Activated T-cell treated with anti-CD3 and anti-CD28 coated beads, Interleukin-2, amount 50 U/mL, for 72 hours (primary cell): ENCODE data around the gene WNK4. TPM values are rescaled to one million over a fixed set of nuclear protein-coding genes. Genes with fewer than 3 reads are reported as not detected.

Experiments
- ATAC-seq, 2 donors: fragments of 150-1000 bp; cut with Tn5 transposase; replicated peaks in 1 of 2; 2 replicates each; pipeline ENCODE4 v1.10.0; 2021; ENCODE audit warnings: moderate library complexity in 2 of 2, mild to moderate bottlenecking in 1 of 2
- DNase-seq, 2 donors: peaks; one replicate each; pipeline ENCODE4 v3.0.0; 2021 to 2022; ENCODE audit warnings: mixed read lengths in 1 of 2
- H3K27ac Mint-ChIP-seq: one replicate; pipeline ENCODE4 v1.8.0; 2022; ENCODE audit warnings: mild to moderate bottlenecking, moderate library complexity, mixed read lengths
- H3K27me3 Mint-ChIP-seq: one replicate; pipeline ENCODE4 v1.8.0; 2022; ENCODE audit warnings: low read depth, mixed read lengths
- H3K36me3 Mint-ChIP-seq, 2 donors: one replicate each; pipeline ENCODE4 v1.8.0; 2022; ENCODE audit warnings: mixed read lengths in 2 of 2, mild to moderate bottlenecking in 1 of 2; ENCODE audit not compliant: insufficient read depth in 2 of 2
- H3K4me1 Mint-ChIP-seq: one replicate; pipeline ENCODE4 v1.8.0; 2022; ENCODE audit warnings: low read depth, mixed read lengths
- H3K4me3 Mint-ChIP-seq, 2 donors: one replicate each; pipeline ENCODE4 v1.8.0; 2022; ENCODE audit warnings: mild to moderate bottlenecking in 2 of 2, mixed read lengths in 2 of 2, moderate library complexity in 2 of 2
- H3K9me3 Mint-ChIP-seq, 2 donors: one replicate each; pipeline ENCODE4 v1.8.0; 2022; ENCODE audit warnings: mixed read lengths in 2 of 2
- total RNA-seq, 2 donors: library from RNA; stranded (reverse); gene quantifications; one replicate each; pipeline ENCODE4 v1.2.3, GENCODE V29; 2022

The WNK4 gene
- total RNA-seq, 2 donors from 2014 or later, result 1.0 to 1.1 TPM

GRCh38 chr17:42779304-42779935, 990 bp upstream of the WNK4 start:
- DNase-seq (no peak), ATAC-seq (no peak)
- Mint-ChIP-seq H3K27ac (no peak overlapping the region), H3K9me3 (no peaks in the 10 kb centered on the region), H3K4me1 (peaks cover 28% of the 10 kb centered on the region), H3K36me3 (peaks cover 1 to 8% of the 10 kb centered on the region in 2 donors), H3K4me3 (peak overlapping the region in 1 of 2 donors; percentile 18), H3K27me3 (peaks cover 28% of the 10 kb centered on the region)

- Mint-ChIP-seq H3K27me3 (peaks cover 45% of the 10 kb centered on the region), H3K4me3 (no peak overlapping the region), H3K9me3 (no peaks in the 10 kb centered on the region), H3K27ac (no peak overlapping the region), H3K4me1 (peaks cover 38% of the 10 kb centered on the region), H3K36me3 (peaks cover 3% of the 10 kb centered on the region in 2 donors)
- DNase-seq (no peak), ATAC-seq (no peak)
These were observed 635 bp downstream of the WNK4 start for GRCh38 chr17:42780851-42781638.

- H3K27ac Mint-ChIP-seq, result no peak overlapping the region
- no peak overlapping the region for H3K4me3 Mint-ChIP-seq
- H3K9me3 Mint-ChIP-seq, result no peaks in the 10 kb centered on the region
- DNase-seq (no peak), ATAC-seq (no peak)
- H3K27me3 Mint-ChIP-seq, result peaks cover 50% of the 10 kb centered on the region
- peaks cover 0 to 2% of the 10 kb centered on the region in 2 donors for H3K36me3 Mint-ChIP-seq
- peaks cover 38% of the 10 kb centered on the region for H3K4me1 Mint-ChIP-seq
These were observed 1.3 kb downstream of the WNK4 start for GRCh38 chr17:42781639-42782165.

GRCh38 chr17:42782166-42783061, 2.0 kb downstream of the WNK4 start:
- Mint-ChIP-seq H3K9me3 (no peaks in the 10 kb centered on the region), H3K27me3 (peaks cover 57% of the 10 kb centered on the region), H3K27ac (no peak overlapping the region), H3K4me1 (peaks cover 38% of the 10 kb centered on the region), H3K4me3 (no peak overlapping the region), H3K36me3 (peaks cover 0 to 2% of the 10 kb centered on the region in 2 donors)
- DNase-seq (no peak), ATAC-seq (no peak)

GRCh38 chr17:42783062-42783790, 2.8 kb downstream of the WNK4 start:
- Mint-ChIP-seq H3K27me3 (peaks cover 65% of the 10 kb centered on the region), H3K36me3 (peaks cover 0 to 2% of the 10 kb centered on the region in 2 donors), H3K9me3 (no peaks in the 10 kb centered on the region), H3K4me3 (no peak overlapping the region), H3K27ac (no peak overlapping the region), H3K4me1 (peaks cover 38% of the 10 kb centered on the region)
- no peak for ATAC-seq
- no peak for DNase-seq

- no peak for DNase-seq
- Mint-ChIP-seq H3K9me3 (no peaks in the 10 kb centered on the region), H3K4me1 (peaks cover 38% of the 10 kb centered on the region), H3K27me3 (peaks cover 70% of the 10 kb centered on the region), H3K4me3 (no peak overlapping the region), H3K36me3 (peaks cover 0 to 2% of the 10 kb centered on the region in 2 donors), H3K27ac (no peak overlapping the region)
- no peak for ATAC-seq
These were observed 3.4 kb downstream of the WNK4 start for GRCh38 chr17:42783791-42784138.

- H3K27me3 Mint-ChIP-seq, result peaks cover 75% of the 10 kb centered on the region
- peak overlapping the region in 1 of 2 donors; percentile 19 for H3K4me3 Mint-ChIP-seq
- ATAC-seq (peak in 1 of 2 donors; percentile 10), DNase-seq (no peak)
- peaks cover 36% of the 10 kb centered on the region for H3K4me1 Mint-ChIP-seq
- H3K27ac Mint-ChIP-seq, result no peak overlapping the region
- H3K9me3 Mint-ChIP-seq, result no peaks in the 10 kb centered on the region
- peaks cover 0 to 2% of the 10 kb centered on the region in 2 donors for H3K36me3 Mint-ChIP-seq
These were observed 4.0 kb downstream of the WNK4 start for GRCh38 chr17:42784409-42784808.

GRCh38 chr17:42784811-42785592, 4.6 kb downstream of the WNK4 start:
- peaks cover 78% of the 10 kb centered on the region for H3K27me3 Mint-ChIP-seq
- H3K4me3 Mint-ChIP-seq, result peak overlapping the region in 1 of 2 donors; percentile 19
- no peak overlapping the region for H3K27ac Mint-ChIP-seq
- DNase-seq, result no peak
- H3K36me3 Mint-ChIP-seq, result peaks cover 0 to 2% of the 10 kb centered on the region in 2 donors
- peaks cover 31% of the 10 kb centered on the region for H3K4me1 Mint-ChIP-seq
- peak; percentile 36 to 38 for ATAC-seq
- no peaks in the 10 kb centered on the region for H3K9me3 Mint-ChIP-seq

- H3K27ac Mint-ChIP-seq, result no peak overlapping the region
- H3K4me1 Mint-ChIP-seq, result peaks cover 23% of the 10 kb centered on the region
- H3K9me3 Mint-ChIP-seq, result no peaks in the 10 kb centered on the region
- H3K4me3 Mint-ChIP-seq, result no peak overlapping the region
- peaks cover 0 to 2% of the 10 kb centered on the region in 2 donors for H3K36me3 Mint-ChIP-seq
- DNase-seq (no peak), ATAC-seq (no peak)
- peaks cover 74% of the 10 kb centered on the region for H3K27me3 Mint-ChIP-seq
These were observed 6.9 kb downstream of the WNK4 start for GRCh38 chr17:42787266-42787665.

- Mint-ChIP-seq H3K4me3 (no peak overlapping the region), H3K36me3 (no peaks in the 10 kb centered on the region), H3K27me3 (peaks cover 31% of the 10 kb centered on the region), H3K9me3 (no peaks in the 10 kb centered on the region), H3K4me1 (peaks cover 8% of the 10 kb centered on the region), H3K27ac (no peak overlapping the region)
- no peak for ATAC-seq
- DNase-seq, result no peak
These were observed 11.5 kb downstream of the WNK4 start for GRCh38 chr17:42791948-42792347.

- no peak for DNase-seq
- H3K36me3 Mint-ChIP-seq, result no peaks in the 10 kb centered on the region
- peaks cover 12% of the 10 kb centered on the region for H3K4me1 Mint-ChIP-seq
- H3K9me3 Mint-ChIP-seq, result no peaks in the 10 kb centered on the region
- no peak for ATAC-seq
- H3K27me3 Mint-ChIP-seq, result peaks cover 25% of the 10 kb centered on the region
- no peak overlapping the region for H3K27ac Mint-ChIP-seq
- H3K4me3 Mint-ChIP-seq, result no peak overlapping the region
These were observed 12.1 kb downstream of the WNK4 start for GRCh38 chr17:42792545-42792944.

GRCh38 chr17:42795061-42795460, 14.7 kb downstream of the WNK4 start:
- no peak overlapping the region for H3K27ac Mint-ChIP-seq

More at GRCh38 chr17:42795061-42795460, 14.7 kb downstream of the WNK4 start:
- Mint-ChIP-seq H3K27me3 (peaks cover 5% of the 10 kb centered on the region), H3K4me1 (peaks cover 27% of the 10 kb centered on the region), H3K4me3 (no peak overlapping the region), H3K36me3 (peaks cover 0 to 4% of the 10 kb centered on the region in 2 donors), H3K9me3 (peaks cover 0 to 2% of the 10 kb centered on the region in 2 donors)
- ATAC-seq (no peak), DNase-seq (no peak)
